Panc1 (cell line): Measurements from ENCODE around the gene ZDHHC14.

Experiments
- CTCF ChIP-seq: fragments of 450-650 bp; IDR thresholded peaks from 2 replicates; pipeline ENCODE4 v1.5.1; 2017; ENCODE audit warnings: mild to moderate bottlenecking
- SIN3A ChIP-seq: IDR thresholded peaks from 2 replicates; pipeline ENCODE4 v1.6.1; 2012; ENCODE audit warnings: low read depth, mild to moderate bottlenecking, low read length, moderate library complexity, borderline replicate concordance; ENCODE audit not compliant: insufficient read depth
- TCF7L2 ChIP-seq: IDR thresholded peaks from 2 replicates; pipeline ENCODE4 v1.6.1; 2011; ENCODE audit warnings: mild to moderate bottlenecking, low read depth, low read length, inconsistent platforms
- TF ChIP-seq, protein P1 (sequence below), 2 experiments: IDR thresholded peaks; 2 replicates each; pipeline ENCODE4 v1.6.1; 2011 to 2012; ENCODE audit warnings: low read depth in 2 of 2, control low read depth in 1 of 2, low read length in 1 of 2, mild to moderate bottlenecking in 1 of 2, moderate library complexity in 1 of 2; ENCODE audit not compliant: insufficient read depth in 1 of 2

- TF ChIP-seq CTCF (no peak), SIN3A (no peak), TCF7L2 (no peak)
- TF ChIP-seq, protein P1, sequence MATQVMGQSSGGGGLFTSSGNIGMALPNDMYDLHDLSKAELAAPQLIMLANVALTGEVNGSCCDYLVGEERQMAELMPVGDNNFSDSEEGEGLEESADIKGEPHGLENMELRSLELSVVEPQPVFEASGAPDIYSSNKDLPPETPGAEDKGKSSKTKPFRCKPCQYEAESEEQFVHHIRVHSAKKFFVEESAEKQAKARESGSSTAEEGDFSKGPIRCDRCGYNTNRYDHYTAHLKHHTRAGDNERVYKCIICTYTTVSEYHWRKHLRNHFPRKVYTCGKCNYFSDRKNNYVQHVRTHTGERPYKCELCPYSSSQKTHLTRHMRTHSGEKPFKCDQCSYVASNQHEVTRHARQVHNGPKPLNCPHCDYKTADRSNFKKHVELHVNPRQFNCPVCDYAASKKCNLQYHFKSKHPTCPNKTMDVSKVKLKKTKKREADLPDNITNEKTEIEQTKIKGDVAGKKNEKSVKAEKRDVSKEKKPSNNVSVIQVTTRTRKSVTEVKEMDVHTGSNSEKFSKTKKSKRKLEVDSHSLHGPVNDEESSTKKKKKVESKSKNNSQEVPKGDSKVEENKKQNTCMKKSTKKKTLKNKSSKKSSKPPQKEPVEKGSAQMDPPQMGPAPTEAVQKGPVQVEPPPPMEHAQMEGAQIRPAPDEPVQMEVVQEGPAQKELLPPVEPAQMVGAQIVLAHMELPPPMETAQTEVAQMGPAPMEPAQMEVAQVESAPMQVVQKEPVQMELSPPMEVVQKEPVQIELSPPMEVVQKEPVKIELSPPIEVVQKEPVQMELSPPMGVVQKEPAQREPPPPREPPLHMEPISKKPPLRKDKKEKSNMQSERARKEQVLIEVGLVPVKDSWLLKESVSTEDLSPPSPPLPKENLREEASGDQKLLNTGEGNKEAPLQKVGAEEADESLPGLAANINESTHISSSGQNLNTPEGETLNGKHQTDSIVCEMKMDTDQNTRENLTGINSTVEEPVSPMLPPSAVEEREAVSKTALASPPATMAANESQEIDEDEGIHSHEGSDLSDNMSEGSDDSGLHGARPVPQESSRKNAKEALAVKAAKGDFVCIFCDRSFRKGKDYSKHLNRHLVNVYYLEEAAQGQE (IDR thresholded peaks at IDR 0.05; ENCODE audit: insufficient read depth in 1 of 2, low read depth in 2 of 2, low read length in 1 of 2) = no peak
Measured at GRCh38 chr6:157412791-157413190, 31.8 kb downstream of the ZDHHC14 start.
